ENCODE measurements around the gene HLA-DPA1. TPM values are rescaled to one million over a fixed set of nuclear protein-coding genes. Genes with fewer than 3 reads are reported as not detected.

Gene HLA-DPA1
- total and polyA plus RNA-seq, 11 donors: 18.2 to 438 (median 39.9) TPM

DNA sequence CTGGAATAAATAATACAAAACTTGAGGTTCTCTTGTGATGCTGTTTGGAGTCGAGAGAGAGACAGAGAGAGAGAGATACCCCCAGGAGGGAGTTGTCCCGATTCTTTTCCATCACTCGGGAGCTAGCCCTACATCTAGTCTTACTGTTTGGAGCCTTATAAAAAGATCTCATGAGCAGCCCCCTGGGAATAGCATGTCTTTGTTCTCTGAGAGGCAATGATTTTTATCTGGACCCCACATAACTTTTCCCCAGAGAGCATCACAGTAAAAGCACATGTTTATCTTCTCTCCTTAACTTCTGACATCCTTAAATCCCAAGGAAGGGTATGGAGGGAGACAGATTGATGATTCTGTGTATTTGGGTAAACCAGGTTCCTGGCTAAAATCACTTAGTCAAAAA is 43.2 kb downstream of the HLA-DPA1 start:
- Histone ChIP-seq H3K4me1 (peaks cover 0 to 30% (median 0%) of the 10 kb centered on the region in 12 donors), H3K27ac (peak overlapping the region; percentile 39 to 95 (median 81)), H3K9me3 (peaks cover 0 to 10% (median 1%) of the 10 kb centered on the region in 12 donors), H3K4me3 (no peak overlapping the region), H3K27me3 (peaks cover 0 to 5% (median 0%) of the 10 kb centered on the region in 9 donors), H3K36me3 (no peaks in the 10 kb centered on the region)
- no peak for ATAC-seq
- no peak for TF ChIP-seq POLR2A (IDR thresholded peaks at IDR 0.05)
- TF ChIP-seq, protein P1, sequence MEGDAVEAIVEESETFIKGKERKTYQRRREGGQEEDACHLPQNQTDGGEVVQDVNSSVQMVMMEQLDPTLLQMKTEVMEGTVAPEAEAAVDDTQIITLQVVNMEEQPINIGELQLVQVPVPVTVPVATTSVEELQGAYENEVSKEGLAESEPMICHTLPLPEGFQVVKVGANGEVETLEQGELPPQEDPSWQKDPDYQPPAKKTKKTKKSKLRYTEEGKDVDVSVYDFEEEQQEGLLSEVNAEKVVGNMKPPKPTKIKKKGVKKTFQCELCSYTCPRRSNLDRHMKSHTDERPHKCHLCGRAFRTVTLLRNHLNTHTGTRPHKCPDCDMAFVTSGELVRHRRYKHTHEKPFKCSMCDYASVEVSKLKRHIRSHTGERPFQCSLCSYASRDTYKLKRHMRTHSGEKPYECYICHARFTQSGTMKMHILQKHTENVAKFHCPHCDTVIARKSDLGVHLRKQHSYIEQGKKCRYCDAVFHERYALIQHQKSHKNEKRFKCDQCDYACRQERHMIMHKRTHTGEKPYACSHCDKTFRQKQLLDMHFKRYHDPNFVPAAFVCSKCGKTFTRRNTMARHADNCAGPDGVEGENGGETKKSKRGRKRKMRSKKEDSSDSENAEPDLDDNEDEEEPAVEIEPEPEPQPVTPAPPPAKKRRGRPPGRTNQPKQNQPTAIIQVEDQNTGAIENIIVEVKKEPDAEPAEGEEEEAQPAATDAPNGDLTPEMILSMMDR (IDR thresholded peaks at IDR 0.05): no peak
- intact Hi-C loops (cut with DNase I): loop anchor here in 1 of 10 donors (5.0 kb wide), 1 partner anchor 42 kb away; the partner anchor contains the start of gene HLA-DPA1
- WGBS, 4 donors: 25 to 65% (median 33%) methylated on average over 3 of the region's 3 CpGs
- no peak for DNase-seq

DNA sequence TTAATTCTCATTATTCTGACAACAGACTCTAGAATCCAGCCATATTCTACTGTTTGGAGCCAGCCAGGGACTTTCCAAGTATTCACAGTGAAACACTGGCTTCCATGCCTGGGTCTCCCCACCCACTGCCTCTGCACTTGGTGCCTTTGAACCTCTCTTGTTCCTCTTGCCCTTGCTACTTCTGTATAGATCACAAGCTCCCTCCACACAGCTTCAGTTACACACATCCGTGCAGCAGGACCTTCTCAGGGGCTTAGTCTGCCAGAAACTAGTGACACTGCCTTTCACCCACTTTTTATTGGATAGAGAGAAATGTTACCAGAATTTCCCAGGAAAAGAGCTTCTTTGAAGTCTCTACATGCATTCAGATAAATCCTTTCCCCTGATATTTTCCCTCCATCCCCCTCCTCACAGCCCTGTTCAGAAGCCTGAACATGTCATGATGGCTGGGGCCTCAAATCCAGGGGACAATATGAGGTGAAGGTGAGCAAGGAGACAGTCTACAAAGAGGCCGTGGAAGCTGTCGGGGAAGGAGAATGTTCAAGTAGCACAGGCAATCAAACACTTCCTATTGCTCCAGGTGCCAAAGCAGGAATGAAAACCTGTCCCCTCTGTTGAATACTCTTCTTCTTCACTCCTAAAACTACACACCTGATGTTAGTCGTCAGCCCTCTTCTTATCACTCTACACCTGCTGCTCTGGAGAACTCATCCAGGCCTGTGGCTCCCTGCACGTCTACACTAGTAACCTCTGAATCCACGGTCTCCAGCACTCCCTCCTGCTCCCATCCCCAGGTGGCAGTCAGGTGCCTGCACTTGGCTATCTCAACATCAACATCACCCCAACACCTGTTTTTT is 43.9 kb downstream of the HLA-DPA1 start:
- ATAC-seq (peak; percentile 90 to 99 (median 94)), DNase-seq (peak in 3 of 5 donors; percentile 48 to 70 (median 61))
- H3K36me3 ChIP-seq: no peaks in the 10 kb centered on the region
- H3K27ac ChIP-seq: peak overlapping the region; percentile 39 to 95 (median 81)
- H3K27me3 ChIP-seq: peaks cover 0 to 5% (median 0%) of the 10 kb centered on the region in 9 donors
- intact Hi-C loops (cut with DNase I): loop anchor here in 2 of 10 donors (1.0 to 5.0 kb wide), 2 partner anchors 10 to 43 kb away; partner anchors contain the start of gene HLA-DPA1 (in 1 of the 2)
- TF ChIP-seq POLR2A (IDR thresholded peaks at IDR 0.05): no peak
- TF ChIP-seq, protein P1 (IDR thresholded peaks at IDR 0.05): no peak
- H3K9me3 ChIP-seq: peaks cover 0 to 3% (median 0%) of the 10 kb centered on the region in 12 donors
- H3K4me1 ChIP-seq: peaks cover 0 to 33% (median 0%) of the 10 kb centered on the region in 12 donors
- 43 to 53% (median 51%) methylated on average over 6 of the region's 6 CpGs for WGBS, 4 donors
- H3K4me3 ChIP-seq: no peak overlapping the region

DNA sequence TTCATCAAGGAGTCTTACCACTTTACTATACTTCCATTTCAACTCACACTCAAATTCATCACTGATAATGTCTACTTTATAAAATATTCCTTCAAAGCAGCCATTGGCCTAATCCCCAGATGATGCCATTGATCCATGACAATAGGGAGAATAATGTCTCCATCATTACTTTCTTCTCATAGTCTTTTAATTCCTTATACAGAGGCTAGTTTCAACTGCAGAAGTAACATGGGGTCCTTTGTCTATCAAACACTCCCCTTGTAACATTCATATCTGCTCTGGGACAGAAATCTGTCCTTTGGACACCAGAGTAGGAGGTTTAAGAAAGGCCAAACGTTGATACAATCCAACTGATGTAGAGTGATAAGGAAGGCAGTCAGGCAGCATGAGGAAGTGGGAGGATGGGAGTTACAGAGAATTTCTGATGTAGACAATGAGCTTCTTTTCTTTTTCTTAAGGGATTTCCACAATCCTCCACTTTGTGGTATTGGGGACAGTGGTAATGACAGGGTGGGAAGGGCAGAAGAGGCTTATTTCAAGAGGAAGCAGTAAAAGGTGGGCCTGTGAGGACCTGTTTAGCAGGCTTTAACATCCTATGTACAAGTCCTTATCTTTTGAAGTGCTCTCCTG is 45.1 kb downstream of the HLA-DPA1 start:
- H3K9me3 ChIP-seq: no peaks in the 10 kb centered on the region
- intact Hi-C loops (cut with DNase I): no loop called here
- peaks cover 0 to 33% (median 0%) of the 10 kb centered on the region in 12 donors for H3K4me1 ChIP-seq
- WGBS, 4 donors: 8 to 19% (median 12%) methylated on average over 1 of the region's 1 CpG
- H3K27ac ChIP-seq: peak overlapping the region in 10 of 12 donors; percentile 45 to 95 (median 82)
- H3K4me3 ChIP-seq: no peak overlapping the region
- DNase-seq (no peak), ATAC-seq (peak in 1 of 4 donors; percentile 51)
- H3K36me3 ChIP-seq: no peaks in the 10 kb centered on the region
- peaks cover 0 to 5% (median 0%) of the 10 kb centered on the region in 9 donors for H3K27me3 ChIP-seq
- TF ChIP-seq, protein P1 (IDR thresholded peaks at IDR 0.05): no peak

DNA sequence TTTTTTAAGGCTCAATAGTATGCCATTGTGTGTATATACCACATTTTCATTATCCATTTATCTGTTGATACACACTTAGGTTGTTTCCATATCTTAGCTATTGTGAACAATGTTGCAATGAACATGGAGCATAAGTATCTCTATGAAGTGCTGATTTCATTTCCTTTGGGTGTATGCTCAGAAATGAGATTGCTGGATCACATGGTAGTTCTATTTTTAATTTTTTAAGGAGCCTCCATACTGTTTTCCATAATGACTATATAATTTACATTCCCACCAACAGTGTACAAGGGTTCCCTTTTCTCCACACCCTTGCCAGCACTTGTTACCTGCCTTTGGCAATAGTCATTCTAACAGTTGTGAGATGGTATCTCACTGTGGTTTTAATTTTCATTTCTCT is 48.9 kb downstream of the HLA-DPA1 start:
- no peaks in the 10 kb centered on the region for H3K36me3 ChIP-seq
- H3K27ac ChIP-seq: no peak overlapping the region
- TF ChIP-seq, protein P1 (IDR thresholded peaks at IDR 0.05): no peak
- TF ChIP-seq POLR2A (IDR thresholded peaks at IDR 0.05): no peak
- peaks cover 0 to 38% (median 9%) of the 10 kb centered on the region in 12 donors for H3K4me1 ChIP-seq
- intact Hi-C loops (cut with DNase I): no loop called here
- DNase-seq: no peak
- no peak for ATAC-seq
- H3K4me3 ChIP-seq: no peak overlapping the region
- H3K27me3 ChIP-seq: no peaks in the 10 kb centered on the region
- no peaks in the 10 kb centered on the region for H3K9me3 ChIP-seq

All from heart left ventricle (tissue), 16 donors.